ENCODE results near the gene CAVIN2.

DNA sequence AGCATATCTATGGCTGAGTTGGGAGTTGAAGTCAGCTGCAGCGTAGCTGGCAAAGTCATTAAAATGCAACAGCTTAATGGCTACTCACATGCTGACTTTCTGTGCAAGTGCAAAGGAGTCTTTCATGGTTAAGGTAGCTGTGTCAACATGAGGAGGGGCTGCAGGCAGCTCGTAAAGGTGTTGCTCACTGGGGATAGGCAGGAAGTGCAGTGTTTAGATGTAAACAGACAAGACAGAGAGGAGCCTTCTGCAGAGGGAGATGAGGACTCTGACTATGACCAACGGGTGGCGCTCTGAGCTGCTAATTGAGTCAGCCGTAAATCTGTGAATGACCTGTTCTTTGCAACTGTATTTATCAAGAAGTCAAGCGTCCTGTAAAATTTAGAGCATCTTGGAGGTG is 22.3 kb upstream of the CAVIN2 start:
- TF ChIP-seq CTCF (IDR thresholded peaks at IDR 0.05; ENCODE audit: extremely low read depth in 1 of 2, insufficient read depth in 1 of 2, low read depth in 1 of 2, low read length in 2 of 2) = peak; percentile 25 to 37
- TF ChIP-seq POLR2A (IDR thresholded peaks at IDR 0.05; ENCODE audit: low read depth, low read length) = no peak
- TF ChIP-seq EZH2 (IDR thresholded peaks at IDR 0.05; ENCODE audit: borderline replicate concordance, low read depth, low read length, severe bottlenecking) = no peak
- TF ChIP-seq, protein P1, sequence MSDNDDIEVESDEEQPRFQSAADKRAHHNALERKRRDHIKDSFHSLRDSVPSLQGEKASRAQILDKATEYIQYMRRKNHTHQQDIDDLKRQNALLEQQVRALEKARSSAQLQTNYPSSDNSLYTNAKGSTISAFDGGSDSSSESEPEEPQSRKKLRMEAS (IDR thresholded peaks at IDR 0.05; ENCODE audit: insufficient read depth, insufficient read length) = no peak
- no peak for TF ChIP-seq POLR2AphosphoS5 (IDR thresholded peaks at IDR 0.05; ENCODE audit: insufficient read depth, low read depth, low read length)
- no peak for TF ChIP-seq MYC (IDR thresholded peaks at IDR 0.05; ENCODE audit: low read depth, low read length)
